Muscle layer of duodenum (tissue), 2 donors: ENCODE results near the gene ABL2.

Experiments used
- H3K27ac ChIP-seq: one replicate; pipeline ENCODE4 v1.7.0; 2013; ENCODE audit warnings: mild to moderate bottlenecking, low read length
- H3K27me3 ChIP-seq: one replicate; pipeline ENCODE4 v1.7.0; 2013; ENCODE audit warnings: low read depth, mild to moderate bottlenecking, control low read depth, low read length
- H3K36me3 ChIP-seq, 2 donors: one replicate each; pipeline ENCODE4 v1.7.0; 2013; ENCODE audit warnings: low read length in 2 of 2, control low read depth in 1 of 2, mild to moderate bottlenecking in 1 of 2; ENCODE audit not compliant: insufficient read depth in 2 of 2, control insufficient read depth in 1 of 2
- H3K4me1 ChIP-seq, 2 donors: one replicate each; pipeline ENCODE4 v1.7.0; 2013; ENCODE audit warnings: low read length in 2 of 2, mild to moderate bottlenecking in 2 of 2, control low read depth in 1 of 2, moderate library complexity in 1 of 2; ENCODE audit not compliant: insufficient read depth in 2 of 2, control insufficient read depth in 1 of 2
- H3K4me3 ChIP-seq, 2 donors: one replicate each; pipeline ENCODE4 v1.7.0; 2013; ENCODE audit warnings: low read length in 2 of 2, low read depth in 1 of 2, mild to moderate bottlenecking in 1 of 2
- H3K9me3 ChIP-seq, 2 donors: one replicate each; pipeline ENCODE4 v1.7.0; 2013; ENCODE audit warnings: low read length in 2 of 2, control low read depth in 1 of 2, mild to moderate bottlenecking in 1 of 2; ENCODE audit not compliant: control insufficient read depth in 1 of 2
- donor health status: healthy.

Gene ABL2

DNA sequence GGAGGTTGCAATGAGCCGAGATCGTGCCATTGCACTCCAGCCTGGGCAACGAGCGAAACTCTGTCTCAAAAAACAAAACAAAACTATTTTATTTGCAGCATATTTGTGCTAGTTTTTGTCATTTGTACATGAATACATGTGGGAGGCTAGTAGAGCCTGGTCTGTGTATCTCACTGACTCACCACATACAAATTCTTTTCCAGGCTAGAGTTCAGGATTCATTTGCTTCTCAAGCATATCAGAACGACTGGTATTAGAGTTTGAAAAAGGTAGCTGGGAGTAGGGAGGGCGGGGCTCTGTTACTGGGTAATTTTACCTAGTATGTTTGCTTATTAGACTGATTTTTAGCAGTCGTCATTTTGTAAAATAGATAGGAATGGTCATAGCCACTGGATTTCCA, 152.1 kb downstream of the ABL2 start:
- Histone ChIP-seq H3K4me3 (no peak overlapping the region), H3K36me3 (peaks cover 6 to 16% of the 10 kb centered on the region in 2 donors), H3K27me3 (no peaks in the 10 kb centered on the region), H3K4me1 (peaks cover 9 to 10% of the 10 kb centered on the region in 2 donors), H3K27ac (no peak overlapping the region), H3K9me3 (no peaks in the 10 kb centered on the region)

DNA sequence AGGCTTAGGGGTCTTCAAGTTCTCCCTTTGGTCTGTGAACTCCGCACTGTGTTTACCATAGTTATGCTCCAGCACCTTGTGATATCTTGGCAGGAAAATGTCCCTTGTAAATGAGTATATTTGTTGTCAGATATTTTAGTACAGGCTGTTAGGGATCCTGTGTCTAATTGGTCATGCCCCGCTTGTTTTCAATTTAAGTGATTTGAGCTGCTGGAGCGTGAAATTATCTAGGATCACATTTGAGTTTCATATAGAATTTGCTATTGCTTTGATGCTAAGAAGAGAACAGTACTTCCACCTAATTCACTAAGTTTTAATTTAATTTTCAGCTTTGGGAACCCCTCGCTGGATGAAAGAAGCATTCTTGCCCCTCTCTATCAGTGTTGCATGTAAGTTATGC, 163.0 kb downstream of the ABL2 start:
- no peaks in the 10 kb centered on the region for H3K9me3 ChIP-seq
- H3K27ac ChIP-seq: no peak overlapping the region
- no peak overlapping the region for H3K4me3 ChIP-seq
- H3K36me3 ChIP-seq: peaks cover 31 to 37% of the 10 kb centered on the region in 2 donors
- H3K27me3 ChIP-seq: no peaks in the 10 kb centered on the region
- H3K4me1 ChIP-seq: no peaks in the 10 kb centered on the region

DNA sequence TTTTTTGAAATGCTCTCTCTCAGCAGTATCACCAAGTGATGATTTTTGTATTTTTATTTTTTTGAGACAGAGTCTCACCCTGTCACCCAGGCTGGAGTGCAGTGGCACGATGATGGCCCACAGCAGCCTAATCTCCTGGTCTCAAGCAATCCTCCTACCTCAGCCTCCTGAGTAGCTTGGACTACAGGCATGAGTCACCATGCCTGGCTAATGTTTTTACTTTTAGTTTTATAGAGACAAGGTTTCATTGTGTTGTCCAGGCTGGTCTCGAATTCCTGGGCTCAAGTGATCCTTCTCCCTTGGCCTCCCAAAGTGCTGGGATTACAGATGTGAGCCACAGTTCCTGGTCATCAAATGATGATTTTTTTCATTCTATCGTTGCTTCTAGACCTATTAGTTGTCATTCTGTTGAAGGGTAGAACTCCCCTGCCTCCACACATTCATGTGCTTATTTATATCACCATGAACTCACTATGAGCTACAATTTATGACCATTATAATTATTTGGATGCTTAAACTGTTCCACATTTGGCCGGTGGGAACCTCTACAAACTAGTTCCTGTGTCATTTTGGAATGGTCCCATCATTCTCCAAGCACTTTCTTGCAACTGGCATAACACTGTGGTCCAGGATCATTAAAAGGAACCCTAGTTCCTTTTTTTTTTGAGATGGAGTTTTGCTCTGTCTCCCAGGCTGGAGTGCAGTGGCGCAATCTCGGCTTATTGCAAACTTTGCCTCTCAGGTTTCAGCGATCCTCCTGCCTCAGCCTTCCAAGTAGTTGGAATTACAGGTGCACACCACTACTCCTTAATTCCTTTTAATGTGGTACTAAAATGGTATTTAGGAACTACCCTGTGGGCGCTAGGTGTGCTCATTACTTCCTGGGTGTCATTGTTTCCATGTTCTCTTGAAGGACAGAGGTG, 167.9 kb downstream of the ABL2 start:
- Histone ChIP-seq H3K9me3 (no peaks in the 10 kb centered on the region), H3K27me3 (no peaks in the 10 kb centered on the region), H3K4me3 (no peak overlapping the region), H3K27ac (no peak overlapping the region), H3K4me1 (no peaks in the 10 kb centered on the region), H3K36me3 (peaks cover 22 to 28% of the 10 kb centered on the region in 2 donors)

DNA sequence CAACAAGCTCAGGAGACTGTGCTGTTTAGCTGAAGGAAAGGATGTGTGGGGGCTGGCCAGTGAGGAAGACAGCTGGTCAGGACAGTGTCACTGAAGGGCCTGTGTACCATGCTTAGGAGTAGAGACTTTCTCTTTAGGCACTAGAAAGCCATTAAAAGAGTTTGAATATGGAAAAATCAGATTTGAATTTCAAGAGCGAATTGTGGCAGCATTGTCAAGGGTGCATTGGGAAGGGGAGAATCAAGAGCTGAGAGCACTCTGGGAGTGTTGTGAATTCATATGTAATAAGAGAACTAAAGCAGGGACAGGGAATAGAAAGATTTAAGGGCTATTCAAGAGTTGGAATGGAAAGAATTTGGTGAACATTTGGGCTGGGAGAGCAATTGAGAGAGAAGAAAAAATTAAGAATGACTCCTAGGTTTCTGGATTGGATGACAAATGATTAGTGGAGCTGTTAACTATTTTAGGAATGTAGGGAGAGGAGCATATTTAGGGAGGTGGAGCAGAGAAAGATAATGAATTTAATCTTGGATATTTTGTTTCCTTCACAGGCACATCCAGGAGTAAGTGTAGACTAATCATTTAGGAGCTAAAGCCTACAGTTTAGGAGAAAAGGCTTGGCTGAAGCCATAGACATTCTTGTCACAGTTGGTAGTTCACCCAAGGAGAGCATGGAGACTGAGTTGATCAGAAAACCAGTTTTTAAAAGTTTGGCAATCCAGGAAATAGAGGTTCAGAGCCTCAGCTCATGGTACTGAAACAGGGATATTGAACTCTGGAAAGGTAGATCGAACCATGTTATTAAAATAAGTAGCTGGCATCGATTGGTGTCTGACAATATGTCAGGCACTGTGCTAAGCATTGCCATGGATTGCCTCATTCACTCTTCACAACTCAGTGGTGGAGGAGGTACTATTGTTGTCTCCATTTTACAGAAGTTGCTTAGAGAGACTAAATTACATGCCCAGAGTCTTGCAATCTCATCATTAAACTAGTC, 170.7 kb downstream of the ABL2 start:
- no peak overlapping the region for H3K27ac ChIP-seq
- H3K27me3 ChIP-seq: no peaks in the 10 kb centered on the region
- H3K9me3 ChIP-seq: no peaks in the 10 kb centered on the region
- no peak overlapping the region for H3K4me3 ChIP-seq
- H3K4me1 ChIP-seq: no peaks in the 10 kb centered on the region
- H3K36me3 ChIP-seq: peaks cover 18 to 21% of the 10 kb centered on the region in 2 donors

DNA sequence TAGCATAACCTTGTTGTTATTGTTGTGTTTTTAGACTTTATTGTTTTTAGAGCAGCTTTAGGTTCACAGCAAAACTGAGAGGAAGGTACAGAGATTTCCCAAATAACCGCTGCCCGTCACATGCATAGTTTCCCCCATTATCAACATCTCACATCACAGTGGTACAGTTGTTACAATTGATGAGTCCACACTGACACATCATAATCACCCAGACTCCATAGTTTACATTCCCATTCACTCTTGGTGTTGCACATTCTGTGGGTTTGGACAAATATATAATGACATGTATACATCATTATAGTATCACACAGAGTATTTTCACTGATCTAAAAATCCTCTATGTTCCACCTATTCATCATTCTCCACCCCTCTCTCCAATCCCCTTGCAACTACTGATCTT, 173.5 kb downstream of the ABL2 start:
- Histone ChIP-seq H3K4me1 (no peaks in the 10 kb centered on the region), H3K9me3 (no peaks in the 10 kb centered on the region), H3K4me3 (no peak overlapping the region), H3K36me3 (peaks cover 18 to 20% of the 10 kb centered on the region in 2 donors), H3K27me3 (no peaks in the 10 kb centered on the region), H3K27ac (no peak overlapping the region)

DNA sequence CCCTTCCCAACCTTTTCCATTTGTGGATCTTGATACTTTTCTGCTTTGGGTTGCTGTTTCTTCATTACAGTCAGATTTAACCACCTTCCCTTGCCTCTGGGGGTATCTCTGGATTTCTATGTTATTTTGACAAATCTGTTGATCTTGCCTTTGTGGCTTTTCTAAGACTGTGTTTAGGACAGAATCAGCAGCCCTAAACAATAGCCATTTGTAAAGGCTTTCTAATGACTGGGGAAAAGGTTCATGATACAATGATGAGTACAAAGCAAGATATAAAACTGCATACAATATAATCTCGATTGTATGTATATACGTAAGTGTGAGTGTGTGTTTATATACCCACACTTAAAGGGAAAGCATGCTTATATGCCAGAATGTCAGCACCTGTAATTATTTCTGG, 176.0 kb downstream of the ABL2 start:
- H3K36me3 ChIP-seq: peaks cover 18 to 22% of the 10 kb centered on the region in 2 donors
- H3K4me3 ChIP-seq: no peak overlapping the region
- H3K4me1 ChIP-seq: no peaks in the 10 kb centered on the region
- no peak overlapping the region for H3K27ac ChIP-seq
- no peaks in the 10 kb centered on the region for H3K9me3 ChIP-seq
- no peaks in the 10 kb centered on the region for H3K27me3 ChIP-seq

DNA sequence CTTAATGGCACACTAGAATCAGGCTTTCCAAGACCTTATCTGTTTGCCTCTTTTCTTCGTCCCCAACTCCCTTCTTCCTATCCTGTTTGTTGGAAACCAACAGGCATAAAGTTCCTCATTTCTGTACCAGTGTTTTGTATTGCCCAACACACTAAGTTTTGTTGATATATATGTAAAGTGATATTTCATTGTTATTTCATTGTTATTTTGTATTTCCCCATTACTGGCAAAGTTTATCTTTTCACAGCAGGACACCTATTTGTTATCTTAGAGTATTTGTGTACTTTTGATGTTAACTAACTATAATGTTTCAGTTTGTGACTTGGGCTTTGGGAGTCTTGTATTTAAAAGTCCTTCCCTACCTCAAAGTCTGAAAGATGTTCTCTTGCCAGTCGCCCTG, 176.7 kb downstream of the ABL2 start:
- Histone ChIP-seq H3K27me3 (no peaks in the 10 kb centered on the region), H3K9me3 (no peaks in the 10 kb centered on the region), H3K4me3 (no peak overlapping the region), H3K27ac (no peak overlapping the region), H3K4me1 (peaks cover 0 to 2% of the 10 kb centered on the region in 2 donors), H3K36me3 (peaks cover 18 to 25% of the 10 kb centered on the region in 2 donors)
